ENCODE results near the gene THBS4.

Gene THBS4

GRCh38 chr5:79999722-80000121 is 35.4 kb upstream of the THBS4 start:
- H3K27ac ChIP-seq: no peak overlapping the region
- CTCF ChIA-PET: no interaction called here
- POLR2A ChIA-PET (ENCODE audit: low non-redundant PET): no interaction called here
- TF ChIP-seq CTCF (conservative IDR thresholded peaks at IDR 0.05; ENCODE audit: low read depth): no peak
- no peak for DNase-seq (ENCODE audit: low spot score)

GRCh38 chr5:80002677-80003076 is 32.5 kb upstream of the THBS4 start:
- H3K27ac ChIP-seq: no peak overlapping the region
- no peak for DNase-seq (ENCODE audit: low spot score)
- POLR2A ChIA-PET (ENCODE audit: low non-redundant PET): interaction anchor here (0.6 kb wide), 1 partner anchor 255 kb away, joined by 16 read pairs; no protein-coding TSS in a partner anchor
- CTCF ChIA-PET: interaction anchor here (0.5 to 0.7 kb wide), 2 partner anchors 611 to 893 kb away, joined by 3 to 4 read pairs; no protein-coding TSS in a partner anchor
- no peak for TF ChIP-seq CTCF (conservative IDR thresholded peaks at IDR 0.05; ENCODE audit: low read depth)

GRCh38 chr5:80008995-80009765 is 26.0 kb upstream of the THBS4 start:
- TF ChIP-seq CTCF (conservative IDR thresholded peaks at IDR 0.05; ENCODE audit: low read depth): no peak
- H3K27ac ChIP-seq: no peak overlapping the region
- ChIA-PET CTCF (interaction anchor here (0.6 kb wide), 1 partner anchor 18 kb away, joined by 4 read pairs; no protein-coding TSS in a partner anchor), POLR2A (ENCODE audit: low non-redundant PET) (no interaction called here)
- no peak for DNase-seq (ENCODE audit: low spot score)

GRCh38 chr5:80010754-80011392 is 24.3 kb upstream of the THBS4 start:
- no peak for DNase-seq (ENCODE audit: low spot score)
- ChIA-PET POLR2A (ENCODE audit: low non-redundant PET) (no interaction called here), CTCF (interaction anchor here (0.7 to 1.3 kb wide), 2 partner anchors 60 to 72 kb away, joined by 3 read pairs; no protein-coding TSS in a partner anchor)
- TF ChIP-seq CTCF (conservative IDR thresholded peaks at IDR 0.05; ENCODE audit: low read depth): no peak
- H3K27ac ChIP-seq: no peak overlapping the region

- ChIA-PET POLR2A (ENCODE audit: low non-redundant PET) (interaction anchor here (0.8 kb wide), 1 partner anchor 22 kb away, joined by 3 read pairs; no protein-coding TSS in a partner anchor), CTCF (no interaction called here)
- no peak overlapping the region for H3K27ac ChIP-seq
- DNase-seq (ENCODE audit: low spot score): no peak
- TF ChIP-seq CTCF (conservative IDR thresholded peaks at IDR 0.05; ENCODE audit: low read depth): no peak
Observed at GRCh38 chr5:80025069-80025468, 10.1 kb upstream of the THBS4 start.

- no peak overlapping the region for H3K27ac ChIP-seq
- TF ChIP-seq CTCF (conservative IDR thresholded peaks at IDR 0.05; ENCODE audit: low read depth): no peak
- ChIA-PET POLR2A (ENCODE audit: low non-redundant PET) (no interaction called here), CTCF (interaction anchor here (0.7 kb wide), 1 partner anchor 1002 kb away, joined by 5 read pairs; no protein-coding TSS in a partner anchor)
- DNase-seq (ENCODE audit: low spot score): no peak
Observed at GRCh38 chr5:80026841-80027240, 8.3 kb upstream of the THBS4 start.

Measured in RWPE1 (cell line).